ENCODE data around the gene MAP3K1.

DNA sequence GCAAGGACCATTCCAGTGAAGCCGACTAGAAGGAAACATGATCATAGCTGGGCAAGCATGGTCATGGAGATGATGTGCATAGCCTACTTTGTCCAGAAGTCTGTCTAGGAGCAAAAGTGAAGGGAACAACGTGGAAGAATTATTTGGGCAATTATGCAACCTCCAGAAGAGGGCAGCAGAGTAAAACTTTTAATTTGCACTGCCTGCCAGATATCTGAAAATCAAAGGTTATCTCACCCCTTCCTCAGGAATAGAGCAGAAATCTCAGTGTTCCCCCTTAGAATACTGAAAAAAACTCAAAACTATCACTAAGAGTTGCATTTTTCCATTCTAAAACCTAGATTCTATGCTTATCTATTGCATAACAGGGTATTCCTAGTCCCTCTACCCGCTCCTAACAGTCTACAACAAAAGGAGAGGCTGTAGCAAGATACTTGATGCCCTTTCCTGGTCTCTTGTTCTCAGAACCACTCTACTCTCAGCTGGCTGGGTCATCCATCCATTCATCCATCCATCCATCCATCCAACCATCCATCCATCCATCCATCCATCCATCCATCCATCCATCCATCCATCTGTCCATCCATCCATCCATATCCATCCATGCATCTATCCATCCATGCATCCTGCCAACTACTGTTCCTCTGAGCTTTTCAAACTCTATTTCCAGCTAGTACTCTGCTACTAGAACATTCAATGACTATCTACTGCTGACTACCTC is 85.7 kb downstream of the MAP3K1 start:
- TF ChIP-seq, protein P1, sequence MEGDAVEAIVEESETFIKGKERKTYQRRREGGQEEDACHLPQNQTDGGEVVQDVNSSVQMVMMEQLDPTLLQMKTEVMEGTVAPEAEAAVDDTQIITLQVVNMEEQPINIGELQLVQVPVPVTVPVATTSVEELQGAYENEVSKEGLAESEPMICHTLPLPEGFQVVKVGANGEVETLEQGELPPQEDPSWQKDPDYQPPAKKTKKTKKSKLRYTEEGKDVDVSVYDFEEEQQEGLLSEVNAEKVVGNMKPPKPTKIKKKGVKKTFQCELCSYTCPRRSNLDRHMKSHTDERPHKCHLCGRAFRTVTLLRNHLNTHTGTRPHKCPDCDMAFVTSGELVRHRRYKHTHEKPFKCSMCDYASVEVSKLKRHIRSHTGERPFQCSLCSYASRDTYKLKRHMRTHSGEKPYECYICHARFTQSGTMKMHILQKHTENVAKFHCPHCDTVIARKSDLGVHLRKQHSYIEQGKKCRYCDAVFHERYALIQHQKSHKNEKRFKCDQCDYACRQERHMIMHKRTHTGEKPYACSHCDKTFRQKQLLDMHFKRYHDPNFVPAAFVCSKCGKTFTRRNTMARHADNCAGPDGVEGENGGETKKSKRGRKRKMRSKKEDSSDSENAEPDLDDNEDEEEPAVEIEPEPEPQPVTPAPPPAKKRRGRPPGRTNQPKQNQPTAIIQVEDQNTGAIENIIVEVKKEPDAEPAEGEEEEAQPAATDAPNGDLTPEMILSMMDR (IDR thresholded peaks at IDR 0.05): peak; percentile 40 to 76 (median 70)
- no peak for TF ChIP-seq POLR2AphosphoS5 (IDR thresholded peaks at IDR 0.05)

All from prostate gland (tissue), 2 donors.